ENCODE data around the gene PSD.

Gene PSD

GRCh38 chr10:102381983-102382382 is 36.6 kb downstream of the PSD start:
- Histone ChIP-seq H2AFZ (ENCODE audit: insufficient read depth, low read length, poor library complexity) (no peak overlapping the region), H3K79me2 (ENCODE audit: control insufficient read depth, insufficient read depth, low read length, poor library complexity) (no peaks in the 10 kb centered on the region), H3K79me1 (ENCODE audit: low read length) (no peaks in the 10 kb centered on the region), H3K14ac (ENCODE audit: low read length) (no peak overlapping the region), H2BK120ac (ENCODE audit: insufficient read depth, low read length, poor library complexity) (no peak overlapping the region), H4K91ac (ENCODE audit: low read depth, low read length) (no peak overlapping the region), H3K9me3 (ENCODE audit: insufficient read depth, low read depth, low read length) (no peaks in the 10 kb centered on the region), H4K8ac (ENCODE audit: low read depth, low read length) (no peak overlapping the region), H3K23ac (ENCODE audit: low read length) (no peak overlapping the region), H2BK5ac (ENCODE audit: low read depth, low read length, poor library complexity) (no peak overlapping the region), H4K12ac (ENCODE audit: low read depth, low read length) (no peak overlapping the region), H3K4ac (ENCODE audit: low read depth, low read length) (no peak overlapping the region), H3K4me3 (ENCODE audit: low read depth, low read length) (no peak overlapping the region), H3K27me3 (ENCODE audit: insufficient read depth, low read length) (no peaks in the 10 kb centered on the region), H3K9ac (ENCODE audit: low read length) (no peak overlapping the region), H3K4me2 (ENCODE audit: low read length) (no peak overlapping the region), H2BK12ac (ENCODE audit: low read length) (no peak overlapping the region), H2AK5ac (ENCODE audit: low read length) (no peak overlapping the region), H3K4me1 (ENCODE audit: control insufficient read depth in 1 of 2, insufficient read depth in 2 of 2, low read length in 2 of 2) (no peaks in the 10 kb centered on the region), H3K27ac (ENCODE audit: low read depth, low read length) (no peak overlapping the region), H3K36me3 (ENCODE audit: control insufficient read depth in 1 of 2, insufficient read depth in 2 of 2, low read length in 2 of 2) (peaks cover 51 to 53% of the 10 kb centered on the region in 2 experiments), H3K18ac (ENCODE audit: low read length) (no peak overlapping the region)
- no peak for DNase-seq
- WGBS (ENCODE audit: extremely low coverage, insufficient coverage, insufficient read length): no CpG with 5 or more reads among the region's 9 CpGs

GRCh38 chr10:102379383-102379782 is 39.2 kb downstream of the PSD start:
- Histone ChIP-seq H4K12ac (ENCODE audit: low read depth, low read length) (no peak overlapping the region), H3K18ac (ENCODE audit: low read length) (no peak overlapping the region), H4K8ac (ENCODE audit: low read depth, low read length) (no peak overlapping the region), H3K79me1 (ENCODE audit: low read length) (no peaks in the 10 kb centered on the region), H3K4me2 (ENCODE audit: low read length) (no peak overlapping the region), H2AFZ (ENCODE audit: insufficient read depth, low read length, poor library complexity) (no peak overlapping the region), H3K79me2 (ENCODE audit: control insufficient read depth, insufficient read depth, low read length, poor library complexity) (no peaks in the 10 kb centered on the region), H3K23ac (ENCODE audit: low read length) (no peak overlapping the region), H3K14ac (ENCODE audit: low read length) (no peak overlapping the region), H2BK12ac (ENCODE audit: low read length) (no peak overlapping the region), H3K27ac (ENCODE audit: low read depth, low read length) (no peak overlapping the region), H3K4me3 (ENCODE audit: low read depth, low read length) (no peak overlapping the region), H3K9me3 (ENCODE audit: insufficient read depth, low read depth, low read length) (no peaks in the 10 kb centered on the region), H3K4ac (ENCODE audit: low read depth, low read length) (no peak overlapping the region), H2BK120ac (ENCODE audit: insufficient read depth, low read length, poor library complexity) (no peak overlapping the region), H3K9ac (ENCODE audit: low read length) (no peak overlapping the region), H3K4me1 (ENCODE audit: control insufficient read depth in 1 of 2, insufficient read depth in 2 of 2, low read length in 2 of 2) (no peaks in the 10 kb centered on the region), H3K36me3 (ENCODE audit: control insufficient read depth in 1 of 2, insufficient read depth in 2 of 2, low read length in 2 of 2) (peaks cover 69 to 73% of the 10 kb centered on the region in 2 experiments), H4K91ac (ENCODE audit: low read depth, low read length) (no peak overlapping the region), H2BK5ac (ENCODE audit: low read depth, low read length, poor library complexity) (no peak overlapping the region), H2AK5ac (ENCODE audit: low read length) (no peak overlapping the region), H3K27me3 (ENCODE audit: insufficient read depth, low read length) (no peaks in the 10 kb centered on the region)
- no CpG with 5 or more reads among the region's 6 CpGs for WGBS (ENCODE audit: extremely low coverage, insufficient coverage, insufficient read length)
- DNase-seq: no peak

GRCh38 chr10:102376901-102377300 is 41.7 kb downstream of the PSD start:
- no peak overlapping the region for H2BK120ac ChIP-seq (ENCODE audit: insufficient read depth, low read length, poor library complexity)
- no peak overlapping the region for H3K18ac ChIP-seq (ENCODE audit: low read length)
- H3K23ac ChIP-seq (ENCODE audit: low read length): no peak overlapping the region
- WGBS (ENCODE audit: extremely low coverage, insufficient coverage, insufficient read length): no CpG with 5 or more reads among the region's 12 CpGs
- H4K12ac ChIP-seq (ENCODE audit: low read depth, low read length): no peak overlapping the region
- no peak overlapping the region for H2BK12ac ChIP-seq (ENCODE audit: low read length)
- H4K91ac ChIP-seq (ENCODE audit: low read depth, low read length): no peak overlapping the region
- H3K9ac ChIP-seq (ENCODE audit: low read length): no peak overlapping the region
- H3K4me1 ChIP-seq (ENCODE audit: control insufficient read depth in 1 of 2, insufficient read depth in 2 of 2, low read length in 2 of 2): no peaks in the 10 kb centered on the region
- no peak overlapping the region for H4K8ac ChIP-seq (ENCODE audit: low read depth, low read length)
- no peak overlapping the region for H3K4me3 ChIP-seq (ENCODE audit: low read depth, low read length)
- no peak overlapping the region for H3K14ac ChIP-seq (ENCODE audit: low read length)
- H3K9me3 ChIP-seq (ENCODE audit: insufficient read depth, low read depth, low read length): no peaks in the 10 kb centered on the region
- no peak overlapping the region for H2AK5ac ChIP-seq (ENCODE audit: low read length)
- DNase-seq: no peak
- no peak overlapping the region for H3K27ac ChIP-seq (ENCODE audit: low read depth, low read length)
- peaks cover 61 to 70% of the 10 kb centered on the region in 2 experiments for H3K36me3 ChIP-seq (ENCODE audit: control insufficient read depth in 1 of 2, insufficient read depth in 2 of 2, low read length in 2 of 2)
- H2BK5ac ChIP-seq (ENCODE audit: low read depth, low read length, poor library complexity): no peak overlapping the region
- H3K79me1 ChIP-seq (ENCODE audit: low read length): no peaks in the 10 kb centered on the region
- no peaks in the 10 kb centered on the region for H3K79me2 ChIP-seq (ENCODE audit: control insufficient read depth, insufficient read depth, low read length, poor library complexity)
- no peak overlapping the region for H2AFZ ChIP-seq (ENCODE audit: insufficient read depth, low read length, poor library complexity)
- H3K27me3 ChIP-seq (ENCODE audit: insufficient read depth, low read length): no peaks in the 10 kb centered on the region
- no peak overlapping the region for H3K4me2 ChIP-seq (ENCODE audit: low read length)
- H3K4ac ChIP-seq (ENCODE audit: low read depth, low read length): no peak overlapping the region

GRCh38 chr10:102375867-102376266 is 42.7 kb downstream of the PSD start:
- Histone ChIP-seq H3K9me3 (ENCODE audit: insufficient read depth, low read depth, low read length) (no peaks in the 10 kb centered on the region), H4K8ac (ENCODE audit: low read depth, low read length) (no peak overlapping the region), H3K23ac (ENCODE audit: low read length) (no peak overlapping the region), H3K4me1 (ENCODE audit: control insufficient read depth in 1 of 2, insufficient read depth in 2 of 2, low read length in 2 of 2) (no peaks in the 10 kb centered on the region), H3K9ac (ENCODE audit: low read length) (no peak overlapping the region), H3K27ac (ENCODE audit: low read depth, low read length) (no peak overlapping the region), H3K79me2 (ENCODE audit: control insufficient read depth, insufficient read depth, low read length, poor library complexity) (no peaks in the 10 kb centered on the region), H2AK5ac (ENCODE audit: low read length) (no peak overlapping the region), H3K18ac (ENCODE audit: low read length) (no peak overlapping the region), H3K4me3 (ENCODE audit: low read depth, low read length) (no peak overlapping the region), H3K14ac (ENCODE audit: low read length) (no peak overlapping the region), H3K27me3 (ENCODE audit: insufficient read depth, low read length) (no peaks in the 10 kb centered on the region), H4K12ac (ENCODE audit: low read depth, low read length) (no peak overlapping the region), H2AFZ (ENCODE audit: insufficient read depth, low read length, poor library complexity) (no peak overlapping the region), H2BK5ac (ENCODE audit: low read depth, low read length, poor library complexity) (no peak overlapping the region), H3K36me3 (ENCODE audit: control insufficient read depth in 1 of 2, insufficient read depth in 2 of 2, low read length in 2 of 2) (peaks cover 58 to 64% of the 10 kb centered on the region in 2 experiments), H2BK12ac (ENCODE audit: low read length) (no peak overlapping the region), H4K91ac (ENCODE audit: low read depth, low read length) (no peak overlapping the region), H3K4me2 (ENCODE audit: low read length) (no peak overlapping the region), H3K79me1 (ENCODE audit: low read length) (no peaks in the 10 kb centered on the region), H2BK120ac (ENCODE audit: insufficient read depth, low read length, poor library complexity) (no peak overlapping the region), H3K4ac (ENCODE audit: low read depth, low read length) (no peak overlapping the region)
- no peak for DNase-seq
- no CpG with 5 or more reads among the region's 2 CpGs for WGBS (ENCODE audit: extremely low coverage, insufficient coverage, insufficient read length)
